HG02798 (cell line): ENCODE measurements around the gene SLC25A38.
"Not testable (repeated sequence)": the region's sequence is repeated elsewhere in the genome, so short reads cannot be mapped to it uniquely, and the experiment has no call there.

ENCODE experiments used
- ATAC-seq: cut with Tn5 transposase; IDR thresholded peaks from one replicate; pipeline ENCODE4 v1.9.1; 2021; ENCODE audit warnings: mild to moderate bottlenecking; ENCODE audit not compliant: unreplicated experiment, poor library complexity

SLC25A38 gene, protein sequence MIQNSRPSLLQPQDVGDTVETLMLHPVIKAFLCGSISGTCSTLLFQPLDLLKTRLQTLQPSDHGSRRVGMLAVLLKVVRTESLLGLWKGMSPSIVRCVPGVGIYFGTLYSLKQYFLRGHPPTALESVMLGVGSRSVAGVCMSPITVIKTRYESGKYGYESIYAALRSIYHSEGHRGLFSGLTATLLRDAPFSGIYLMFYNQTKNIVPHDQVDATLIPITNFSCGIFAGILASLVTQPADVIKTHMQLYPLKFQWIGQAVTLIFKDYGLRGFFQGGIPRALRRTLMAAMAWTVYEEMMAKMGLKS

DNA sequence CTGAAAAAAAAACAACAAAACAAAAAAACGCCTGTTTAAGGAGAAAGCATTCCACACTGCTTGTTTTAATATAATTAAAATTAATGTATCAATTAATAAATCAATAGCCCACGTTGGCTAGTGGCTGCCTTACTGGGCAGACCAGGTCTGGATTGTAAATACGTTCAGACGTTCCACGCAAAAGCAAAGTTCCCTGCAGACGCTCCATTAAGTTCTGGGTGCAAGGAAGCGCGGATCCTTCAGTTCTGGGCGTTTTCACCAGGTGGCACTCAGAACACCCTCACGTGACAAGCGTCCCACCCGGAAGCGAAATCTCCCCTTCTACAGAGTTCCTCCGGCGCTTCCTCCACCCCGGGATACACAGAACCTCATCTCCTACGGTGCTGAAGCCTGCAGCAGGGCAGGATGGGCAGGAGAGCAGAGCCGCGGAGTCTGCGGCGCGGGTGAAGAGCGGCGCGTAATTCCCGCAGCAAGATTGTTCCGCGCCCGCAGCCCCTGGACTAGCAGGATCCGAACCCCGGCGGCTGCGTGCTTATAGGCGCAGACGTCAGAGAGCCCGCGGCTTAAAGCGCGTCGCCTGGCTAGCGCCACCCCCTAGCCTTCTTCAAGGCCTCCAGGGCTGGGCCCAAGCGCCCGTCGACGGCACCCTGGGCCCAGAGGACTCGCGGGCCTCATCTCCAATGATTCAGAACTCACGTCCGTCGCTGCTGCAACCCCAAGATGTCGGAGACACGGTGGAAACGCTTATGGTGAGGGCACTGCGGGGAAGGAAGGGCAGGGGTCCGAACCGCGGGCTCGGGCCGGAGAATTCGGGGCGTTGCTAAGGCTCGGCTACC is at the start of gene SLC25A38:
TSS of gene SLC25A38 (plus strand) at position 326 of the 836 bp plus-strand sequence. CDS start at position 681, 355 bp downstream.
- peak; percentile 76 for ATAC-seq

DNA sequence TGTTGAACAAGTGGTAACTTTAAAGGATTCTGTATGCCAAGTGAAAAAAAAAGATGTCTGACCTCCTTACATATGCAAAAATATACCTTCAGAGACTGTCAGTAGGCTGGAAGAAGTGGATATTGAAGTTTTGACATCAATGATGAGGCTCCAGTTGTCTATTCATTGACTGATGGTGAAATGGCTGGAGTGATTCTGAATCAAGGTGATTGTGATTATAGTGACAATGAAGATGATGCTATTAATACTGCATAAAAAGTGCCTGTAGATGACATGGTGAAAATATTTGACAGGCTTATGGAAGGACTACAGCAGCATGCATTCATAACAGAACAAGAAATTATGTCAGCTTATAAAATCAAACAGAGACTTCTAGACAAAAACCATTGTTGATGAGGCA is 49.6 kb upstream of the SLC25A38 start:
- no peak for ATAC-seq

DNA sequence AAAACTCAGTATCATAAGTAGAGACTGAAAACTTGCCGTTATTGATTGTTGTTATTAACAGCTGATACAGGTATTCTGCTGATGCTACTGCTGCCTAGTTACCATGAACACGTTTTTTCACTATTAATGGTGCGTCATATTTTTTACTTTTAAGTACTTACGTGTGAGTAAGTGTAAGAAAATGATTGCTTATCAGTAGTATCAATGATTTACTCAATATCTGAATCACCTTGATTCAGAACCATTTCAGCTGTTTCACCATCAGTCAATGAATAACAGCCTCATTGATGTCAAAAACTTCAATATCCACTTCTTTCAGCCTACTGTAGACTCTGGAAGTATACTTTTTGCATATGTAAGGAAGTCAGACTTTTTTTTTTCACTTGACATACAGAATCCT is 49.0 kb upstream of the SLC25A38 start:
- ATAC-seq = no peak

DNA sequence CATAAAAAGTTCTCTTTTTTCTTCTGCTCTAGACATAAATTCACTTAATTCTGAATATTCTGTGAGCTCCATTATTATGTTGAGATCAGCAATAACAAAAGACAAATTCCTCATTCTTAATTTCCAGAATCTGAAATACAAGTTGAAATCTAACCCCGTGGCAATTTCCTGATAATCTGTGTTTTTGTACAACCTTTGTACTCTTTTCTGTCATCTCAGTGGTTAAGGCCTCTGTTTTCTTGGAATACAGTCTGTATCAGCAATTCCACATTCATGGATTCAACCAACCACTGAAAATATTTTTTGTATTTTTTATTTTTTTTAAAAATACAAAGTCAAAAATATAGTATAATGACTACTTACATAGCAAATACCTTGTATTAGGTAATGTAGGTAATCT is 45.0 kb upstream of the SLC25A38 start:
- no peak for ATAC-seq

DNA sequence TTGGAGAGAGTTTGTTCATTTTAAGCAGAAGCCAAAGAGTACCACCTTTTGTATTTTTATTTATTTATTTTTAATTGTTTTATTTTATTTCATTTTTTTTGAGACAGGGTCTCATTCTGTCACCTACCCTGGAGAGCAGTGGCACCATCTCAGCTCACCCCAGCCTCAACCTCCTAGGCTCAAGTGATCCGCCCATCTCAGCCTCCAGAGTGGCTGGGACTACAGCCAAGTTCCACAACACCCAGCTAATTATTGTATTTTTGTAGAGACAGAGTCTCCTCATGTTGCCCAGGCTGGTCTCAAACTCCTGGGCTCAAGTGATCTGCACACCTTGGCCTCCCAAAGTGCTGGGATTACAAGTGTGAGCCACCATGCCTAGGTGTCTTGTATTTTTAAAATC is 44.1 kb upstream of the SLC25A38 start:
- ATAC-seq = no peak

DNA sequence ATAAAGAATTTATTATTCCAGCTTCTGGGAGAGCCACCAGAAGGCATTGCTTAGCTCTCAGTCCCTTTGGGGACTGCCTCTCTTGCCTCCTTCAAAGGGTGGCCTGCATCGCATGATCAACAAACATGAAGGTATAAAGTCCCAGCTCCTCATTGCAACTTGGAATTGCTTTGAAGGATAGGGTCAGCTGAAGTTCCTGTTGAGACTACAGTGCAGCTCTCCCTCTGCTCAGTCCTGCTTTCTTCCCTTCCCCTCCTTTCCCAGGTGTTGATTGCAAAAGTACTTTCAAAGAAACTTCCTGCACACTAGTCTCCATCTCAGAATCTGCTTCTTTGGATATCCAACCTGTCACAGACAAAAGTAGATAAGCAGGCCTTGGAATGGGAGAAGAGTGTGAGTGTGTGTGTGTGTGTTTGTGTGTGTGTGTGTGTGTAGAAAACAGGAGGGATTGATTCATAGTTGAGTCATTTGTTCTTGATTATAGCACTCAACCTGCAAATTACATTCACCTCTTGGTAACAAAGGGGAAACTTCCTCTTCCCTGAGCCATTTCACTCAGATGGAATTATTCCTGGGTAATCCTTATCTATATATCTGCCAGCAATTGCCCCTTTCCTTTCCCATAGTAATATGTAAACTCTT is 40.0 kb upstream of the SLC25A38 start:
- ATAC-seq = no peak

DNA sequence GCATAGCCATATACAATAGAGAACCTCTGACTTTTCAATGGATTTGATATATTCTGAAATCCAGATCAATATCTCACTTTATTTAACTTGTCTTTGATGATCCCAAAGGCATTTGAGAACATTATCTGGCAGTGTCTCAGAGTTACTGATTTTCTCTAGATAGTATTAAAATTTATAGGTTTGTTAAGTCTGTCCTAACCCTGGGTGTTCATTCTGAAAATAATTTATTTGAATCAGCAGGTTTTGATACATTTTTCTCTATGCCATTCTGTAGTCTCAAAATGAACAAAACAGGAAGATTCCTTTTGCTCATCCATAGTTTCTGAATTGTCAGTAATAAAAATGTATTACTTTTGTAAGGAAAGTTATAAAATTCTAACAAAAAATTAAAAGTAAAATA is 39.4 kb upstream of the SLC25A38 start:
- no peak for ATAC-seq

DNA sequence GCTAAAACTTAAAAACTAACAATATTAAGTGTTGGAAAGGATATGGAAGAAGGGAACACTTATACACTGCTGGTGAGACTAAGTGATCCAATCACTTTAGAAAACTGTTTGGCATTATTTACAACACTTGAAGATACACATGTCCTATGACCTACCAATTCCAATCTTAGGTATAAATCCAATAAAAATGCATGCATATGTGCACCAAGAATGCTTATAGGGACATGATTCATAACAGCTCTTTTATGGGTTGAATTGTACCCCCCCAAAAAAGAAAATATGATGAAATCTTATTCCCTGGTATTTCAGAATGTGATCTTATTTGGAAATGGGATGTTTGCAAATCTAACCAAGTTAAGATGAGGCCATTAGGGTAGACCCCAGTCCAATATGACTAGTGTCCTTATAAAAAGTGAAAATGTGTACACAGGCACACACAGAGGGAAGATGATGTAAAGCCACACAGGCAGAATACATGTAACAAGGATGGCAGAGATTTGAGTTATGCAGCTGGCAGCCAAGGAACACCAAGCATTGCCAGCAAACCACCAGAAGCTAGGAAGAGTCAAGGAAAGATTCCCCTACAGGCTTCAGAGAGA is 38.3 kb upstream of the SLC25A38 start:
- ATAC-seq = no peak

DNA sequence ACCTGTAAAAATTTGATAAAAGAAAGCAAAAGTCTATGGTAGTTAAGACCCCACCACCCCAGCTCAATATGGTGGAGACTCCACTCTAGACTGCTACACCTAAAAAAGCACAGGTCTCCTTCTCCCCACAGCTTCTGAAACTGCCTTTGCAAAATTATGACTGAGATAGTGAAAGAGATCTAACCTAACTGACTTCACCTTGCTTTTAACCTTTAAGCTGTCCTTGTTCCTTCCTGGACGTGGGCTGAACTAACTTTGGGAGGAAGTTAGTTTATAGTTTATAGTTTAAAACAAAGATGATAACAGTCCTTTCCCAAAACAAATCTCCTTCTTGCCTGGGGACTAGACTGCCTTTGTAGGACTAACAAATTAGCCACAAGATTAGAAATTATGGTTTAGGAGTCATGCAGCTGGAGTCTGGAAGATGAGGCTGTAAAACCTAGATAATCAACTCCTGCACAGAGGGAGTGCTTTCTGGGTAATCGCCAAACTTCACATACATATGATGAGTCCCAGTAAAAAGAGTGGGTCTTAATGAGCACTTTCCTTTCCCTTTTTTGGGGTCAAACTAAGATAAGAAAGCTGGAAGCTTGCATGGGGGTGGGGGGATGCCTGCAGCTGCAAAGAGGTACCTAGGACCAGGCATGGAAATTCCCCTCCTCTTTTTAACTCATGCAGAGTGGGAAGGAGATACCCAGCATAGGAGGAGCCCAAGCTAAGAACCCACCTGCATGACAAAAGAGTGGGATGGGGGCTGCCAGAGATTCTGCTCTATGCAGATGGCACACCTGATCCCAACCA is 36.2 kb upstream of the SLC25A38 start:
- peak; percentile 83 for ATAC-seq

DNA sequence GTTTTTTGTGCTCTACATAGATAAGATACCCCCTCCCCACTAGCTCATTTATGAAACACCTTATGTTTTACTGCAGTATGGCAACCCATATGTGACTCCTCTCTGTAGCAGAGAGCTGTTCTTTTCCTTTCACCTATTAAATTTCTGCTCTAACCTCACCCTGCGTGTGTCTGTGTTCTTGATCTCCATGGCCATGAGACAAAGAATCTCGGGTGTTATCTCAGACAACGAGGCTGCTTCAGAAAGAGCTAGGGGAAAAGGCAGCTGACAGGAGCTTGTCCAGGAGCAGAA is 35.6 kb upstream of the SLC25A38 start:
- ATAC-seq = no peak

DNA sequence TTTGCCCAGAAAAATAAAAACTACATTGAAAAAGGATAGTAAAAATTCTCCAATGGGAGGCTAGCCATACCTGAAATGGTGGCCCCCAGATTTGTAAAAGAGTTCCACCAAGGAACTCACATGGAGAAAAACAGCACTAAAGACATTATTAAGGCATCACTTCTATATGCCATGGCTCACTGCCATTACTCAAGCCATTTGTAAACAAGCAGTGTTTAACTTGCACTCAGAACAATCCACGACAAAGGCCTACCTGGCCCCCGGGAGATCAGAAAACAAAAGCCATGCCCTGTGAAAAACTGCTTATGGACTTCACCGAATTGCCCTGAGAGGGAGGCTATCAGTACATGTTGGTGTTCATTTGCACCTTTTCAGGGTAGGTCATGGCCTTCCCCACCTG is 34.1 kb upstream of the SLC25A38 start:
- ATAC-seq = no peak

DNA sequence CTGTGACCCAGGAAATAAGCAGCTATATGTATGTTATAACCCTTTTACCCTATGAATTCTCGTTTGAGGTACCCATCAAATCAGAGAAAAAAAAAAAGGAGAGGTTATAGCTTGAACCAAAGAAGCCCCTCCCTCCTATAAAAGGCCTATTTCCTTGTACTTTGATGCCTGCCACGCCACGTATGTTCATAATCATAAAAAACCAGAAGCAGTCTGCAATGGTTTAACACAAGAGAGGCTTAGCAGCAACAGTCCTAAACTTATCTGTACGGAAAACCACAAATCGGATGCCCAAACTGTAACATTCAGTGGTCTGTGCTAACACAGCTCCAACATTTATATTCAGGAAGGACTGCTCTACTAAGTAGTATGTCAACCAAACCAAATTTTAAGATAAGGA is 32.5 kb upstream of the SLC25A38 start:
- ATAC-seq = no peak

DNA sequence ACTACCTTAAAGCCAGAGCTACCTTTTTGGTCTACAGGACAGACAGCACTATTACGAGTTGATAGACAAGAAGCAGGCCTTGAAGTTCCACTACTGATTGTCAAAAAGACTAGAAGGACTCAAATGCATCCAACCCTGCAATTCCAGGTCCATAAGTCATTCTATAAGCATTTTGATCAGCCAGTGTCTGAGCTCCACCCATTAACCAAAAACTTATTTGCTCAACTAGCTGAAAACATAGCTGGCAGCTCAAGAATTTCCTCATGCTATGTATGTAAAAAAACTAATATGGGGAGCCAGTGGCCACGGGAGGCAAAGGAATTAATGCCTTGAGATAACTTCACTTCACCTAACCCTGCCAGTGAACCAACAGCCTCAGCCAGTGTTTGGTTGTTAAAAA is 32.0 kb upstream of the SLC25A38 start:
- not testable (repeated sequence) for ATAC-seq

DNA sequence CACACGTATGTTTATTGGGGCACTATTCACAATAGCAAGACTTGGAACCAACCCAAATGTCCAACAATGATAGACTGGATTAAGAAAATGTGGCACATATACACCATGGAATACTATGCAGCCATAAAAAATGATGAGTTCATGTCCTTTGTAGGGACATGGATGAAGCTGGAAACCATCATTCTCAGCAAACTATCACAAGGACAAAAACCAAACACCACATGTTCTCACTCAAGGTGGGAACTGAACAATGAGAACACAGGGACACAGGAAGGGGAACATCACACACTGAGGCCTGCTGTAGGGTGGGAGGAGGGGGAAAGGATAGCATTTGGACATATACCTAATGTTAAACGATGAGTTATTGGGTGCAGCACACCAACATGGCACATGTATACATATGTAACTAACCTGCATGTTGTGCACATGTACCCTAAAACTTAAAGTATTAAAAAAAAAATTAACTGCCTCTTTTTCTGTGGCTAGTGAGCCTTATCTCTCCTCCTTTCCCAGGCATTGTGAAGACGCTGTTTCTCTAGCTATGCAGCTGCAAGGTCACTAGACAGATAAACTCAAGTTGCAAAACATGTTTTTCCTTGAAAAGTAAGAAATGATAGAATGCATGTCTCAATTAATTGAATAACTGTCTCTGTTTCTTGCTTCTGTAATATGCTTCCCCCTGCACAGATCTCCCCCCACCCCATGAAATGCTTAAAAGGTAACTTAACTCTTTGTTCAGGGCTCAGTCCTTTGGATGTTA is 29.8 kb upstream of the SLC25A38 start:
- not testable (repeated sequence) for ATAC-seq

DNA sequence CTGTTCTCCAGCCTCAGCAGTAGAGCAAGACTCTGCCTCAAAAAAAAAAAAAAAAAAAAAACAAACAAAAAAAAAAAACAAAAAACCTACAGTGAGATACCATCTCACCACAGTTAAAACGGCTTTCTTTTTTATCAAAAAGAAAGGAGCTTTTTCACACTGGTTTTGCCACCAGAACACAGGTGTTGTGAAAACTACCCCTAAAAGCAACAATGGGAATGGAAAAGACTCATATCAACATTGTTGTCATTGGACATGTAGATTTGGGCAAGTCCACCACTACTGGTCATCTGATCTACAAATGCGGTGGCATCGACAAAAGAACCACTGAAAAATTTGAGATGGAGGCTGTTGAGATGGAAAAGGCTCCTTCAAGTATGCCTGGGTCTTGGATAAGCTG is 24.8 kb upstream of the SLC25A38 start:
- ATAC-seq = no peak

DNA sequence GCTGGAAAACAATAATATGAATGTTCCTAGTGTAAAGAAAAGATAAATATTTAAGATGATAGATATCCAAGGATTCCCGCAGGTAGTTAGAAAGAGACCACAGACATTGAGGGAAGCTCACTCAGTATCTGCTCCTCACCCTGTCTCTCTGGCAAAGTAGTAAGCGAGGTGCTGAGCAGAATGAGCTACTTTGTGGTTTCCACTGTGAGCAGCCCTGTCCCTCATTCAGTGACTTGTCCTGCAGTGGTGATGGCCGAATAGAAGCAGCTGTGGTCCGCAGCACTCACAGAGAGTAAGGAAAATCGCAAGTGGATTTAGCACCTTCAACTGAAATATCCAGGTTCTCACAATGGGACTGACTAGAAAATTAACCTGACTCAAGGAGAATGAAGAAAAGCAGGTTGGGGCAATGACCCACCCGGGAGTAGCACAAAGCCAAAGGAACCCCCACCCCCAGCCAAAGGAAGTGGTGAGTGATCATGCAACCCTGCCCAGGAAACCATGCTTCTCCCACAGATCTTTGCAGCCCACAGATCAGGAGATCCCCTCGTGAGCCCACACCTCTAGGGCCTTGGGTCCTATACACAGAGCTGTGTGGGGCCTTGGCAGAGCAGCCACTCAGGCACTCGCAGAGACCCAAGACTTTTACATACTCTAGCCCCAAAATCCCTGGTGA is 21.8 kb upstream of the SLC25A38 start:
- ATAC-seq = peak; percentile 72

DNA sequence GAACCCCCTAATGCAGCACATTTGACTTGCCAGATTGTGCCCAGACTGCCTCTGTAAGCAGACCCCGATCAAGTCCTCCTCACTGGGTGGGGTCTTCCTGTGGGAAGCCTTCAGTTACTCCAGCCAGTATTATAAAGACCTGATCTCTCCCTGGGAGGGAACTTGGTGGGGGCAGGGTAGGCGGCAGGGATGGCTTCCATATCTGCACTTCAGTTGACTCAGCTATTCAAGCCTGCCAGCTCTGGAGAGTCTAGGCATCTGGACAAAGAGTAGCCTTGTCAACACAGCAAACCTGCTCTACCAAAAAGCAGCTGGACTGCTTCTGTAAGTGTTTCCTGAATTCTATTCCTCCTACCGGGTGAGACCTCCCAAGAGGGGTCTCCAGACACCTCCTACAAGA is 21.0 kb upstream of the SLC25A38 start:
- ATAC-seq = no peak

DNA sequence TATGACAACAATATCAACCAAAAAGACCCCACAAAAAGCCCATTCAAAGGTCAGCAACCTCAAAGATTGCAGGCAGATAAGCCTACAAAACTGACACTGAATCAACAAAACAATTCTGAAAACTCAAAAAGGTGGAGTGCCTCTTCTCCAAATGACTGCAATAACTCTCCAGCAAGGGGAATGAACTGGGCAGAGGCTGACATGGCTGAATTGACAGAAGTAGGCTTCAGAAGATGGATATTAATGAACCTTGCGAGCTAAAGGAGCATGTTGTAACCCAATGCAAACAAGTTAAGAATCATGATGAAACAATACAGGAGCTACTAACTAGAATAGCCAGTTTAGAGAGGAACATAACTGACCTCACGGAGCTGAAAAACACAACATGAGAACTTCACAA is 20.4 kb upstream of the SLC25A38 start:
- ATAC-seq = no peak

DNA sequence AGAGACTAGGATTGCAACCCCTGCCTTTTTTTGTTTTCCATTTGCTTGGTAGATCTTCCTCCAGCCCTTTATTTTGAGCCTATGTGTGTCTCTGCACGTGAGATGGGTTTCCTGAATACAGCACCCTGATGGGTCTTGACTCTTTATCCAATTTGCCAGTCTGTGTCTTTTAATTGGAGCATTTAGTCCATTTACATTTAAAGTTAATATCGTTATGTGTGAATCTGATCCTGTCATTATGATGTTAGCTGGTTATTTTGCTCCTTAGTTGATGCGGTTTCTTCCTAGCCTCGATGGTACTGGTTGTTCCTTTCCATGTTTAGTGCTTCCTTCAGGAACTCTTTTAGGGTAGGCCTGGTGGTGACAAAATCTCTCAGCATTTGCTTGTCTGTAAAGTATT is 12.7 kb upstream of the SLC25A38 start:
- not testable (repeated sequence) for ATAC-seq
